Measurements from ENCODE around the gene NRAP.

NRAP gene

GRCh38 chr10:113610631-113611601 lies 52.9 kb downstream of the NRAP start:
- in situ Hi-C loops (cut with MboI; ENCODE audit: low sequenced_read_pairs), result no loop called here

- in situ Hi-C loops (cut with MboI; ENCODE audit: low sequenced_read_pairs), result no loop called here
Observed at GRCh38 chr10:113609704-113610108, 54.1 kb downstream of the NRAP start.

- in situ Hi-C loops (cut with MboI; ENCODE audit: low sequenced_read_pairs), result no loop called here
Observed at GRCh38 chr10:113605268-113605978, 58.4 kb downstream of the NRAP start.

- in situ Hi-C loops (cut with MboI; ENCODE audit: low sequenced_read_pairs), result no loop called here
Observed at GRCh38 chr10:113604572-113604971, 59.3 kb downstream of the NRAP start.

GRCh38 chr10:113603057-113603777 lies 60.6 kb downstream of the NRAP start:
- in situ Hi-C loops (cut with MboI; ENCODE audit: low sequenced_read_pairs), result no loop called here

- in situ Hi-C loops (cut with MboI; ENCODE audit: low sequenced_read_pairs), result no loop called here
Observed at GRCh38 chr10:113600569-113600968, 63.3 kb downstream of the NRAP start.

GRCh38 chr10:113594652-113595051 lies 69.2 kb downstream of the NRAP start:
- in situ Hi-C loops (cut with MboI; ENCODE audit: low sequenced_read_pairs), result no loop called here

- in situ Hi-C loops (cut with MboI; ENCODE audit: low sequenced_read_pairs), result no loop called here
Observed at GRCh38 chr10:113592380-113592779, 71.5 kb downstream of the NRAP start.

- in situ Hi-C loops (cut with MboI; ENCODE audit: low sequenced_read_pairs), result no loop called here
Observed at GRCh38 chr10:113590581-113590980, 73.3 kb downstream of the NRAP start.

GRCh38 chr10:113589201-113589770 lies 74.6 kb downstream of the NRAP start:
- in situ Hi-C loops (cut with MboI; ENCODE audit: low sequenced_read_pairs), result no loop called here

GRCh38 chr10:113585949-113586348 lies 77.9 kb downstream of the NRAP start:
- in situ Hi-C loops (cut with MboI; ENCODE audit: low sequenced_read_pairs), result no loop called here

- in situ Hi-C loops (cut with MboI; ENCODE audit: low sequenced_read_pairs), result no loop called here
Observed at GRCh38 chr10:113583571-113583970, 80.3 kb downstream of the NRAP start.

- in situ Hi-C loops (cut with MboI; ENCODE audit: low sequenced_read_pairs), result no loop called here
Observed at GRCh38 chr10:113581092-113581491, 82.7 kb downstream of the NRAP start.

- in situ Hi-C loops (cut with MboI; ENCODE audit: low sequenced_read_pairs), result no loop called here
Observed at GRCh38 chr10:113578773-113579172, 85.1 kb downstream of the NRAP start.

- in situ Hi-C loops (cut with MboI; ENCODE audit: low sequenced_read_pairs), result no loop called here
Observed at GRCh38 chr10:113576852-113577251, 87.0 kb downstream of the NRAP start.

GRCh38 chr10:113573368-113573767 lies 90.5 kb downstream of the NRAP start:
- in situ Hi-C loops (cut with MboI; ENCODE audit: low sequenced_read_pairs), result no loop called here

- in situ Hi-C loops (cut with MboI; ENCODE audit: low sequenced_read_pairs), result no loop called here
Observed at GRCh38 chr10:113572520-113573290, 91.1 kb downstream of the NRAP start.

GRCh38 chr10:113569576-113569975 lies 94.3 kb downstream of the NRAP start:
- in situ Hi-C loops (cut with MboI; ENCODE audit: low sequenced_read_pairs), result no loop called here

- in situ Hi-C loops (cut with MboI; ENCODE audit: low sequenced_read_pairs), result no loop called here
Observed at GRCh38 chr10:113566888-113567287, 97.0 kb downstream of the NRAP start.

- in situ Hi-C loops (cut with MboI; ENCODE audit: low sequenced_read_pairs), result no loop called here
Observed at GRCh38 chr10:113565364-113565763, 98.5 kb downstream of the NRAP start.

All from HL-60/S4 (cell line).